Activated effector memory CD4-positive, alpha-beta T cell treated with anti-CD3 and anti-CD28 coated beads, Interleukin-2, amount 50 U/mL, for 16 hours (primary cell): ENCODE measurements around the gene PDE8B.
"Not testable (repeated sequence)": the region's sequence is repeated elsewhere in the genome, so short reads cannot be mapped to it uniquely, and the experiment has no call there.

Experiments
- DNase-seq: peaks from one replicate; pipeline ENCODE4 v3.0.0-alpha.2; 2020

The PDE8B gene

DNA sequence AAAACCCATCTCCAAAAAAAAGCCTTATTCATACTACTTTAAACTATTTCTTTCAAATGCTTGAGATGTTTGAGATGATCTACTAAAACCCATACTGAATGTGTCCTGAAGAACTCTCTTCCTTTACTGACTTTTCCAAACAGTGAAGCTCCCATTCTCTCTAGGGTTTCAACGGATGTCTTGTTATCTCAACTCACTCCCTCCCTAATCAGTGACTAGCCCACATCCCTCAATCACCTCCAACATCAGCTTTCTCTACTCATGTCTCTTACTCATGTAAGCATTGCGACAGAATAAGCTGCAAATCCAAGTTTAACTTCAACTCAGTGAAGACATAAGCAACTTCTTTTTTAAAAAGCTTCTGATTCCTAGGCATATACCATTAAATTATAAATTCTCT lies 239.5 kb downstream of the PDE8B start:
- no peak for DNase-seq

DNA sequence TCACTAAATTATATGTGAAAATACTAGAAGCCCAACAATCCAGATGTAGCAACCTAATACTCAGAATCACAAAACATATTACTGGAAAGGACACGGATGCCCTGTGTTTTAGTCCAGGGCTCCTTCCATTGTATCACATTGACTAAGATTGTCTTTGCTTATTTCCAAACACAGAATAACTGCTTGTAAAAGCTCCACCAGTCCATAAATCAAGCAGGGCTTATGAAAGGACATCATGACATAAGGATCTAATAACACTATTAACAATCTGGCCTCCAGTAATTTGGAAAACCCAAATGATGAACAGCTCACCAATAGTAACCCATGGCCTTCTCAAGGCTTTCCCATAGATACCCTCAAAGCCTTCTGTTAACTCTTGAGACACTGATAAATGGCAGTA lies 241.9 kb downstream of the PDE8B start:
- no peak for DNase-seq

DNA sequence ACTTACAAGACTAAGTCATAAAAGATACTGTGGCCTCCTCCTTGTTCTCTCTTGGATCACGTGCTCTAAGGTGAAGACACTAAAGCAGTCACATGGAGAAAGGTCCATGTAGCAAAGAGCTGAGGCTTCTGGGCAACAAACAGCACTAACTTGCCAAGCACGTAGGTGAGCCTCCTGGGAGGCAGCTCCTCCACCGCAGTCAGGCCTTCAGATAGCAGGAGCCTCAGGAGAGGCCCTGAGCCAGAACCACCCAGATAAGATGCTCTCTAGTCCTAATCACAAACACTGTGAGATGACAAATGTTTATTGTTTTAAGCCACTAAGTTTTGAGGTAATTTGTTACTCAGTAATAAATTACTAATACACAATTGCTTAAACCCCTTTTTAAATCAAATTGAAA lies 243.6 kb downstream of the PDE8B start:
- no peak for DNase-seq

DNA sequence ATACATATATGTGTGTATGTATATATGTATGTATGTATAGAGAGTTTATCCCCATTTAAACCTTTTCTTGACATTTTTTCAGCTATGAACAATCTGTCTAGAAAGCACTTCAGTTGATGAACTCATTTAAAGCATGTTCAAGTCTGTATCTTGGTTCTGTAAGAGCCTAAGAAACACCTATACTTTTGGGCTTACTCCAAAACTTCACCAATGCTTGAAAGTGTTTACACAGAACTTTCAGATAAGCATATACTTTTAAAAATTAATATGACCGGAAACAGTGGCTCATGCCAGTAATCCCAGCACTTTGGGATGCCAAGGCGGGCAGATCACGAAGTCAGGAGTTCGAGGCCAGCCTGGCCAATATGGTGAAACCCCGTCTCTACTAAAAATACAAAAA lies 250.8 kb downstream of the PDE8B start:
- no peak for DNase-seq

DNA sequence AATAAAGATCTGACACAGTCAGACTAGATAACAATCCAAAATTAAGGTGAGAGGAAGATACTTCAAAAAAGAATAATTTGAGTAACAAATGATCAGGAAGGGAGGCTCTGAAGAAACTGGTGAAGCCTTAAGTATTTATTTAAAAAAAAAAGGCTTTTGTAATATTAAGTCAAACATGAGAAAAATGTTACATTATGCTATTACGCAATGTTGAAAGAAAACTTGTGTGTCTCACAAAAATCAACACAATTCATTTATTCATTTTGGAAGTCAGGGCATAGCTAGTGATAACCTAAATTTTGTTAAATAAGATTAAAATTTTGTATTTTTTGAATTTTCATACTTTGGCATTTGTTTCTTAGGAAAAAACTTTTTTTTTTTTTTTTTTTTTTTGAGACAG lies 253.4 kb downstream of the PDE8B start:
- no peak for DNase-seq

DNA sequence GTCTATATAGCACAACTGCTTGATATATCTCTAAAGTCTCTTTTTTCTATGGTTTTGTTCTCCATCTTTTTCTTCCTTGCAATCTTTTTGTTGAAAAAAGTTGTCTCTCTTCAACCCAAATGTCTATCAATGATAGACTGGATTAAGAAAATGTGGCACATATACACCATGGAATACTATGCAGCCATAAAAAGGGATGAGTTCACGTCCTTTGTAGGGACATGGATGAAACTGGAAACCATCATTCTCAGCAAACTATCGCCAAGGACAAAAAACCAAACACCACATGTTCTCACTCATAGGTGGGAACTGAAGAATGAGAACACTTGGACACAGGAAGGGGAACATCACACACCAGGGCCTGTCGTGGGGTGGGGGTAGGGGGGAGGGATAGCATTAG lies 258.4 kb downstream of the PDE8B start:
- not testable (repeated sequence) for DNase-seq

DNA sequence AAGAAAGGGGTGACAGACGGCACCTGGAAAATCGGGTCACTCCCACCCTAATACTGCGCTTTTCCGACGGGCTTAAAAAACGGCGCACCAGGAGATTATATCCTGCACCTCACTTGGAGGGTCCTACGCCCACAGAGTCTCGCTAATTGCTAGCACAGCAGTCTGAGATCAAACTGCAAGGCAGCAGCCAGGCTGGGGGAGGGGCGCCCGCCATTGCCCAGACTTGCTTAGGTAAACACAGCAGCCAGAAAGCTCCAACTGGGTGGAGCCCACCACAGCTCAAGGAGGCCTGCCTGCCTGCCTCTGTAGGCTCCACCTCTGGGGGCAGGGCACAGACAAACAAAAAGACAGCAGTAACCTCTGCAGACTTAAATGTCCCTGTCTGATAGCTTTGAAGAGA lies 264.6 kb downstream of the PDE8B start:
- DNase-seq, result not testable (repeated sequence)
